ENCODE results near the gene TFAP2A.
A peak's percentile ranks its signal among the peaks of the same experiment; 100 is the strongest.

Gene TFAP2A

GRCh38 chr6:10412461-10413261 is 2.2 kb downstream of the TFAP2A start:
- DNase-seq (ENCODE audit: low spot score): no peak

GRCh38 chr6:10411971-10412460 is 2.9 kb downstream of the TFAP2A start:
- DNase-seq (ENCODE audit: low spot score): peak; percentile 87

- DNase-seq (ENCODE audit: low spot score): no peak
These were observed 3.5 kb downstream of the TFAP2A start for GRCh38 chr6:10411131-10411970.

GRCh38 chr6:10410207-10411050 is 4.4 kb downstream of the TFAP2A start:
- DNase-seq (ENCODE audit: low spot score): no peak

DNA sequence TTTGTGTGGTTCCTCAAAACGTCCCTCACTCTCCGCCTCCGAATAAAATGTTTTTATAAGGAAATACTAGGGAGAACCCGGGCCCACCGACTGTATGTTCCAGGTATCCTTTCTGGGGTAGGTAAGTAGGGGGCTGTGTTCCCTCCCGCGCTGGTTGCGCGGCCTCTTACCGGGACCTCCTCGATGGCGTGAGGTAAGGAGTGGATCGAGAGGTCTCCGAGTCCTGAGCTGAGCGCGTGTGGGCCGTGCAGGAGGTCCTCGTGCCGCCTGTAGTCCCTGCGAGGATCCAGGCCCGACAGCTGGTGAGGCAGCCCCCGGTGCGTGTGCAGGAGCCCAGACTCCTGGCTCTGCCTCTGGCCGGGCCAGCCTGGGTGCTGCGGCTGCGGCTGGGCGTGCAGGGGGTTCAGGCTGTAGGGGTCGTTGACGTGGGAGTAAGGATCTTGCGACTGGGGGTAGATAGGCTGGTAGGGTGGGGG is 5.1 kb downstream of the TFAP2A start:
- no peak for DNase-seq (ENCODE audit: low spot score)

GRCh38 chr6:10409233-10409721 is 5.6 kb downstream of the TFAP2A start:
- DNase-seq (ENCODE audit: low spot score): no peak

DNA sequence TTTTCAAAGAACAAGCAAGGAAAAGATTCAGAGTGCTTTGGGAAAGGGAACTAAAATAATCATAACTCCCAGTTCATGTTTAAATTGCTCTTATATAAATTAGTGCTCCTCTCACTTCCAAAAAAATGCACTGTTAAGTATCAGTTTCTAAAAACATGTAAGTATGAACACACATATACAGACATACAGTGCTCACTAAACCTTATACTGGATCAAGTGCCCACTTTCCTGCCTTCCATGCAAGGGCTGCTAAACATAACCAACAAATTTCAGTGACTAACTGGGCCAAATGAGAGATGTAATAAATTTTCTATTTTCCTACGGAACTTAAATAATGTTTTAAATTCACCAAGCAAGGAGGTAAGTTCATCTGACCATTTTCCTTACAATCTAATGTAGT is 6.4 kb downstream of the TFAP2A start:
- DNase-seq (ENCODE audit: low spot score): no peak

GRCh38 chr6:10407674-10408054 is 7.2 kb downstream of the TFAP2A start:
- DNase-seq (ENCODE audit: low spot score): no peak

DNA sequence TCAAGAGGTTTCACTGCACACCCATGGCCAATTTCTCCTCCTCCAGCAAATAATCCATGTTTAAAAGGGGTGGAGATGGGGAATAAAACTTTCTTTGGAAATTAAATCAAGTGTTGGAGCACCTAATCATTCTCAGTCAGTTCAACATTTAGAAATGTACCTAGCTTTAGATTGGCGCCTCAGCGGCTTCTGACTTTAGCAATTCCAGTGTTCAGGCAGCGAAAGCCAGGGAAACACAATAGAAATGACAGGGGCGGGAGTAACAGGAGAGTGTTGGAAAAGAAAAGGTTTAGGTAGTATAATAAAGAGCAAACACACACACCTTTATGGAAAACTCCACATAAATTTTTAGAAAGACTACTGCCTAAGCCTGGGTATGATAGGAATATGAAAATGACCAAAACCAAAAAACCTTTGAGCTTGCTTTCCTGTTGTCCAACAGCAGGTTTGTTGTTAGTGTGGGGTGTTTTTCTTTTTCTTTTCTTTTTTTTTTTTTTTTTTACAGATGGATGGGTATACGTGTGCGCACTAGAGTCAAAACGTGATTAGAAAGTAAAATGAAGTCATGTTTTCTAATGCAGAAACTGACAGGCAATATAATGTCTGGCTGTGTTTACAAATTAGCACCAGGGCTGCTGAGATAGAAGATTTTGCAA is 7.7 kb downstream of the TFAP2A start:
- no peak for DNase-seq (ENCODE audit: low spot score)

GRCh38 chr6:10406556-10406955 is 8.3 kb downstream of the TFAP2A start:
- DNase-seq (ENCODE audit: low spot score): no peak

- DNase-seq (ENCODE audit: low spot score): no peak
These were observed 9.4 kb downstream of the TFAP2A start for GRCh38 chr6:10405513-10405900.

DNA sequence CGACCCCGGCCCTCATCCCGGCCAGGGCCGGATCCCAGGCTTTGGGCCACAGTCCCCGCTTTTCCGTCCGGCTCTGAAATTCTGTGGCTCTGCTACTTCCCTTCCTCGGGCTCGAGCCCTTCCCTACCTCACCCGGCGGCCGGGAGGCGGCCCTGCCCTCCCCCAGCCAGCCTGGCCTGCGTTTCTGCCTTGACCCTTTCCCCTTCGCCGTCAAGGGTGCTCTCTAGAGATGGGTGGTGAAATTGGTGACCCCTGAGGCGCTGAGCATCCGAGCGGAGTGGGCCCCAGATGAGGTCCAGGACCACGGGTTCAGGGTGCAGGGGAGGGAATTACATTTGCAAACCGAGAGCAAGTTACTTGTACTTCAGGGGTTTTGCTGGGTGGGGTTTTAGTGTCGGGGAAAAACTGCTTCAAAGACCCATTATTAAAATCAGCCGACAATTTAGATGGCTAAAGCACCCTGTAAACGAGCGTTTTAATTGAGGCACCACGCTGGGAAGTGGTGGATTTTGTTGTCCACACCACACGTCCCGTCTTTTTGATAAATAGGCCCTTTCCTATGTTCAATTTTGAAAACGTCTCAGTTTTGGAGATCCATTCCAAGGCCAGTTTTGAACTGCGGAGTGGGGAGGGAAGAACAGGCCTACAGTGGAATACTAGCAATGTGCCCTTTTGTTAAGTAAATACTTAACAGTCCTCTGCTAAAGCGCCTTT is 9.9 kb downstream of the TFAP2A start:
- no peak for DNase-seq (ENCODE audit: low spot score)

- peak; percentile 98 for DNase-seq (ENCODE audit: low spot score)
These were observed 10.6 kb downstream of the TFAP2A start for GRCh38 chr6:10404107-10404798.

- DNase-seq (ENCODE audit: low spot score): peak; percentile 69
These were observed 11.3 kb downstream of the TFAP2A start for GRCh38 chr6:10403385-10404106.

GRCh38 chr6:10402648-10403311 is 12.1 kb downstream of the TFAP2A start:
- no peak for DNase-seq (ENCODE audit: low spot score)

GRCh38 chr6:10401632-10402223 is 13.1 kb downstream of the TFAP2A start:
- DNase-seq (ENCODE audit: low spot score): no peak

DNA sequence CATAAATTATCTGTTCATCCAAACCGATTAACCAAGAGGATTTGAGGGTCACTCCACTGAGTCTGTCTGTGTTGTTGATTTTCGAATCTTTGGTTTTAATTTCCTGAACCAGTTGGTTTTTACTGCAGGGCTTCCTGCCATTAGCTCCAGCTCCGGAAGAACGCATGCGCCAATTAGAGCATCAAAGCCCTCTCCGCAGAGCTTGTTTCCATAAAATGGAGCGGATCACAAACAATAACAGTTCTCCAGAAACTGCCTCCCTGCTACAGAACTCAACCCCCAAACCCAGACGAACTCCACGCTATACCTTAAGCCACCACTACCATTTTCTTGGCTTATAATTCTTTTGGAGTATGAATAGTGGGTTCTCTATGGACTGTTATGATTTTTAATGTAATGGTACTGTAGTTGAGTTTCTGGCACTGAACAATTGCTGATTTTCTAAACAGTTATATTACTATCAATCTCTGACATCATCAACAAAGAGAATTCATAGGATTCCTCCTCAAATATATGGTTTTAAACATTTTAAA is 13.8 kb downstream of the TFAP2A start:
- no peak for DNase-seq (ENCODE audit: low spot score)

- no peak for DNase-seq (ENCODE audit: low spot score)
These were observed 14.5 kb downstream of the TFAP2A start for GRCh38 chr6:10400330-10400729.

Data from COLO829 (cell line).